ENCODE data around the gene EHD2.
"Not testable (repeated sequence)": the region's sequence is repeated elsewhere in the genome, so short reads cannot be mapped to it uniquely, and the experiment has no call there.

Gene EHD2

DNA sequence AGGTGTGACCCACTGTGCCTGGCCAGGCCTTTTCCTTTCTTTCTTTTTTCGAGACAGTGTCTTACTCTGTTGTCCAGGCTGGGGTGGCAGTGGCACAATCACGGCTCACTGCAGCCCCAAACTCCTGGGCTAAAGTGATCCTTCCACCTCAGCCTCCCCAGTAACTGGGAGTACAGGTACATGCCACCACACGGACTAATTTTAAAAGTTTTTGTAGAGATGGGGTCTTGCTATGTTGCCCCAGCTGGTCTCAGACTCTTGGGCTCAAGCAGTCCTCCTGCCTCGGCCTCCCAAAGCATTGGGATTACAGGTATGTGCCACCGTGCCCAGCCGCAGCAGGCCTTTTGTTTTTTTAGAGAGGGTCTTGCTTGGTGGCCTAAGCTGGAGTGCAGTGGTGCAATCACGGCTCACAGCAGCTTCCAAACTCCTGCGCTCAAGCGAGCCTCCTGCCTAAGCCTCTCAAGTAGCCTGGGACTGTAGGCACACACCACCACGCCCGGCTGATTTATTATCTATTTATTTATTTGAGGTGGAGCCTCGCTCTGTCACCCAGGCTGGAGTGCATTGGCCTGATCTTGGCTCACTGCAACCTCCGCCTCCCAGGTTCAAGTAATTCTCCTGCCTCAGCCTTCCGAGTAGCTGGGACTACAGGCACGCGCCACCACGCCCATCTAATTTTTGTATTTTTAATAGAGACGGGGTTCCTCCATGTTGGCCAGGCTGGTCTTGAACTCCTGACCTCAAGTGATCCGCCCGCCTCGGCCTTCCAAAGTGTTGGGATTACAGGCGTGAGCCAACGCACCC lies 64.2 kb downstream of the EHD2 start:
- DNase-seq = not testable (repeated sequence)

DNA sequence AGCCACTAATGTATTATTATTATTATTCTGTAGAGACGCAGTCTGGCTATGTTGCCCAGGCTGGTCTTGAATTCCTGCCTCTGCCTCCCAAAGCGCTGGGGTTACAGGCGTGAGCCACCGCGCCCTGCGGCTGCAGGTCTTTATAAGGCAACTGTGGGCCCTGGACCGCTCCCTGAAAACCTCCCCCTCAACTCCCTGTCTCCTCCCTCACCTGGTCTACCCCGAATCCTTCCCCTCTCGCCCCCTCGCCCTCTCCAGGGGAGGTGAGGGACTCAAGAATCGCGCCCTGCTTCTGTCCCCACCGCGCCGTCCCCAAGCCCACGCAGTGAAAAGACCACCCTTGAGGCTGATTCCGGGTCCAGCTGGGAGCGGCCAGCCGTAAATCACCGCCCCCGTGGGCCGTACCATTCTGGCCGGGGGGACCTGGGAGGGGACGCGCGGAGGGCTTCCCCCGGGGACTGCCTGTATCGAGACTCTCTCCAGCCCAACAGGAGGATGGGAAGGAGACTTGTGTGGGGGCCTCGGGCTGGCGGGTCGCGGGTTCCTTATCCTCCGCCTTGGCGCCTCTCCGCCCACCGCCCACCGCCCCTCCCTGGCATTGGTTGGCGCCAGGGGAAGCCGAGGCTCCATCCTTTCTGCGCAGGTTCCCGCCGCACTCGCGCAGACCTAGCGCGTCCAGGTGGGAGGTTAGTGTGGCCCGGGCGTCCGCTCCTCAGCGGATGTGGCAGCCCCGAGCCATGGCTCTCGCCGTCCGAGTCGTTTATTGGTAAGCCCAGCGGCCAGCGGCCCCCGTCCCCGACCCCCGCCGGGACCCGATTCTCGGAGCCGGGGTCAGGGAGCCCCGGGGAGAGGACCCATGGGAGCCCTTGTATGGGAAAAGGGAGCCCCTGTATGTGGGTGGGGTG lies 65.1 kb downstream of the EHD2 start, which contains the start of gene SELENOW:
TSS of gene SELENOW (plus strand) at position 655 of the 905 bp plus-strand sequence. CDS start at position 738, 83 bp downstream.
- DNase-seq = peak; percentile 29 to 33

DNA sequence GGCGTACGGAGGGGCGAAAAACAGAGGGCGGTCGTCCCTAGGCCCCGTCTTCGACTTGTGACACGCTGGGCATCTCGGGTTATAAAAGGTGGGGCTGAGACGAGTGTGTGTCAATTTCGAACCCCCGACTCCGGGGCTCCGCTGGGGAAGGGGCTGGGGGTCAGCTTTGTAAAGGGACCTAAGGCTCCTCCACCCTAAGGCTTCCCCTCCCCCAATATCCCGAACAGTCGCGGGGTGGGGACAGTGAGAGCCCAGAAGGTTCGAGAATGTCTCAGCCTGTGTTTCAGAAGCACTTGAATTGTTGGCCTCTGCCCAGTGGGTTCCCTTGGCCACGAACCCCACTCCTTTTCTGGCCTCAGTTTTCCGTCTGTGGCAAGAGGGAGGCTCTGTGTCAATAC lies 65.7 kb downstream of the EHD2 start:
- no peak for DNase-seq

DNA sequence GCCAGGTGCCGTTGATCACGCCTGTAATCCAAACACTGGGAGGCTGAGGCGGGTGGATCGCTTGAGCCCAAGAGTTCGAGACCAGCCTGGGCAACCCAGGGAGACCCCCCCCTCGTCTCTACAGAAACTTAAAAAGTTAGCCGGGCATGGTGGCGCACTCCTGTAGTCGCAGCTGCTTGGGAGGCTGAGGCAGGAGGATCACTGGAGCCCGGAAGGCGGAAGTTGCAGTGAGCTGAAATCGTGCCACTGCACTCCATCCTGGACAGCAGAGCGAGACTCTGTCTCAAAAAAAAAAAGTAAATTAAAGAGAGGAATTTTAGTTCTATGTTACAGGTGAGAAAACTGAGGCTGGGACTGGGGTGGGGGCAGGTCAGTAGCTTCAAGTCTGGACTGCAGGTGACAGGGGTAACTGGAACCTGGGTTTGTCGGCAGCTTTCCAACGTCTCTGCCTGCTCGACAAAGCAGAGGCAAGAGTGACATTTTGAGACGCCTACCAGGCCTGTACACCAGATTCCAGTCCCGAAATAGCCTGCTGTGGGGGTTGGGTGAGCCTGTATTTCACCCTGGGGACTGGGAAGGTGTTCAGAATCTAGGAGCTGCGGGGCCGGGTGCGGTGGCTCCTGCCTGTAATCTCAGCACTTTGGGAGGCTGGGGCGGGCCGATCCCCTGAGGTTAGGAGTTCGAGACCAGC lies 66.4 kb downstream of the EHD2 start:
- no peak for DNase-seq

DNA sequence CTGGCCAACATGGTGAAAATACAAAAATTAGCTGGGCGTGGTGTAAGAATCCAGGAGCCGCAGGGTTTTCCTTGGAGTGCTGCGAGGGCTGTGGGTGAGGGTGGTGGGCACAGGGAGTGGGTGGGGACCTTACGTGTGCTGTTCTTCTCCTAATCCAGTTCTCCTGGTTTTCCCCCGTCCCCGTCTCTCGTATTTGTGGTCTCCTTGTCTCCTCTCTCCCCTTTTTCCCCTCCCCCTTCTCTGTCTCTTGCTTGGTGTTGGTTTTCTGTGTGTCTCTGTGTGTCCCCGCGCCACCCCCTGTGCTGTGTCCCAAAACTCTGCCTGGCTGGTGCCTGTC lies 67.0 kb downstream of the EHD2 start:
- DNase-seq = no peak

DNA sequence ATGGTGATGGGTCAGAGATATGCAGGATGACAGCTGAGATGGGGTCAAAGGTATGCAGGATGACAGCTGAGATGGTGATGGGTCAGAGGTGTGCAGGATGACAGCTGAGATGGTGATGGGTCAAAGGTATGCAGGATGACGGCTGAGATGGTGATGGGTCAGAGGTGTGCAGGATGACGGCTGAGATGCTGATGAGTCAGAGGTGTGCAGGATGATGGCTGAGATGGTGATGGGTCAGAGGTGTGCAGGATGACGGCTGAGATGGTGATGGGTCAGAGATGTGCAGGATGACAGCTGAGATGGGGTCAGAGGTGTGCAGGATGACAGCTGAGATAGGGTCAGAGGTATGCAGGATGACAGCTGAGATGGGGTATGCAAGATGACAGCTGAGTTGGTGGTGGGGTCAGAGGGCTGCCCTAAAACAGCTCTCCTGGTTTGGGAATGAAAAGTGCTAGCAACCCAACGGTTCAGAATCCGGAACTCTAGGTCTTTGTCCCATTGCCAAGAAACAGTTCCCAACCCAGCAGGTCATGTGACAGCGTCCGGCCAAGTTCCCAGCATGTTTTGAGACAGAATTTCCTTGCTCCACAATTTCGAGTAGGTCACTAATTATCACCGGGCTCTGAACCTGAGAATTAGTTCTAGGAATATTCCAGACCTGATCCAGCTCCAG lies 68.5 kb downstream of the EHD2 start:
- DNase-seq = no peak

DNA sequence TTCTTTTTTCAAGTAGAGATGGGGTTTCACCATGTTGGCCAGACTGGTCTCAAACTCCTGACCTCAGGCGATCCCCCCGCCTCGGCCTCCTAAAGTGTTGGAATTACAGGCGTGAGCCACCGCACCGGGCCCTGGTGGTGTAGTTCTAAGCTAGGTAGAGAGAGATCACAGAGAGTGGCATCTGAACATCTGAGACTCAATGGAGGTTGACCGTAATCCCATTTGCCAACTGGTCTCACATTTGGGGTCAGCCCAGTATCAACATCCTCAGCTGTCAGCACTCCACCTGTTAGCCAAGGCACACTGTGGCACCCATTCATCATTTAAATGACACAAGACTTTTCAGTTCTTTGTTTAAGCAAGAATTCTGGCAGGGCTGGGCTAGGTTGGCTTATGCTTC lies 73.3 kb downstream of the EHD2 start:
- DNase-seq = no peak

DNA sequence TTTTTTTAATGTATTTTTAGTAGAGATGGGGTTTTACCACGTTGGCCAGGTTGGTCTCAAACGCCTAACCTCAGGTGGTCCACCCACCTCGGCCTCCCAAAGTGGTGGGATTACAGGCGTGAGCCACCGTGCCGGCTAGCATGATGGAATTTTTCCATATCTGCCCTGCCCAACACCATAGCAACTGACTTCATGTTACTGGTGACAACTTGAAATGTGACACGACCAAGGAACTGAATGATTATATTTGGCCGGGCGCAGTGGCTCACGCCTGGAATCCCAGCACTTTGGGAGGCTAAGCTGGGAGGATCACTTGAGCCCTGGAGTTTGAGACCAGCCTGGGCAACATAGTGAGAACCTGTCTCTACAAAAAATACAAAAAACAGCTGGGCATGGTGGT lies 74.1 kb downstream of the EHD2 start:
- not testable (repeated sequence) for DNase-seq

DNA sequence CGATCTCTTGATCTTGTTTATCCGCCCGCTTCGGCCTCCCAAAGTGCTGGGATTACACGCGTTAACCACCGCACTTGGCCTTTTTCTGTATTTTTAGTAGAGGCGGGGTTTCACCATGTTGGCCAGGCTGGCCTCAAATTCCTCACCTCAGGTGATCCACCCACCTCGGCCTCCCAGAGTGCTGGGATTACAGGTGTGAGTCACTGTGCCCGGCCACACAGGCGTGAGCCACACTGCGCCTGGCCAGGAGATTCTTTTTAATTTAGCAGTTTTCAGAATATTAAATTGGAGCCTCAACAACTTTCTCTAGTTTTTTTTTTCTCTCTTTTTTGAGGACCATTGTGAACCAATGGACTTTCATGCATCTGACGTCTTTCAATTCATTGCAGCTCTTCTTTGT lies 76.6 kb downstream of the EHD2 start:
- DNase-seq = not testable (repeated sequence)

DNA sequence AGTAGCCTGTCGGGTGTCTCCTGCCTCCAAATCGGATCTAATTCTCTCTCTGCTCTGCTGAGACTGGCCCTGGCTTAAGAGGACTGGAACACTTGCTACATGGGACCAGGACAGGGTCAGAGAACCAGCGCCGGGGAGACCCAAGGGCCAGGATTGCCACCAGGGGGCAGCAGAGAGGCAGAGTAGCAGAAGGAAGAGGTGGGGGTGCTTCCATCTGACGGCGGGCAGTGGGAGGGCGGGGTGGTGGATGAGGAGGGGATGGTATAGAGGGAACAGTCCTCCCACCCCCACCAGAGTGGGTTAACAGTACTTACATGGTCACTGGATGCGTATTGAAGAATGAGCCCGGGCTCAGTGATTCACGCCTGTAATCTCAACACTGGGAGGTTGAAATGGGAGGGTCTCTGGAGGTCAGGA lies 77.2 kb downstream of the EHD2 start:
- DNase-seq = peak; percentile 48 to 52

DNA sequence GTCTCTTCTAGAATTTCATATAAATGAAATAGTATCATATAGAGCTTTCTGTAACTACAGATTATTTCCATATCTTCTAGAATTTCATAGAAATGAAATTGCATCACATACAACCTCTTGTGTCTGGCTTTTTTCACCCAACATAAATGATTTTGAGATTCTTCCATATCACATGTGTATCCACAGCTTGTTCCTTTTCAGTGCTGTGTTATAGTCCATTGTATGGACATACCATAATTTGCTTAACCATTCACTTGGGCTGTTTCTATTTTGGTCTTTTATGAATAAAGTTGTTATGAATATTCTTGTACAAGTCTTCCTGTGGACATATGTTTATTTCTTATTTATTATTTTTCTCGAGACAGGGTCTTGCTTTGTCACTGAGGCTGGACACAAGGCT lies 79.4 kb downstream of the EHD2 start:
- no peak for DNase-seq

Data from AML-193 (cell line).